GM12873 (cell line): Measurements from ENCODE around the gene CDC20.

ENCODE experiments used
- CTCF ChIP-seq: IDR thresholded peaks from 2 replicates; pipeline ENCODE4 v1.5.1; 2012; ENCODE audit warnings: low read depth, mild to moderate bottlenecking, moderate library complexity, low read length, control low read depth; ENCODE audit not compliant: insufficient read depth; ENCODE audit errors: missing control alignments

The CDC20 gene

GRCh38 chr1:43379476-43379875 is 20.7 kb downstream of the CDC20 start:
- no peak for TF ChIP-seq CTCF

- TF ChIP-seq CTCF: no peak
Observed at GRCh38 chr1:43381612-43382011, 22.8 kb downstream of the CDC20 start.

- no peak for TF ChIP-seq CTCF
Observed at GRCh38 chr1:43382027-43382779, 23.4 kb downstream of the CDC20 start.

GRCh38 chr1:43383449-43383848 is 24.7 kb downstream of the CDC20 start:
- no peak for TF ChIP-seq CTCF

GRCh38 chr1:43386676-43387075 is 27.9 kb downstream of the CDC20 start:
- no peak for TF ChIP-seq CTCF

GRCh38 chr1:43387976-43388599 is 29.3 kb downstream of the CDC20 start:
- no peak for TF ChIP-seq CTCF

GRCh38 chr1:43388613-43389012 is 29.8 kb downstream of the CDC20 start:
- no peak for TF ChIP-seq CTCF
